Measurements from ENCODE around the gene C11orf97. TPM values are rescaled to one million over a fixed set of nuclear protein-coding genes. Genes with fewer than 3 reads are reported as not detected.

Gene C11orf97
- total and polyA plus RNA-seq, 2 of the 13 experiments (the other 11 are each of a cell fraction or from before 2014, with no cell fraction given), result 0.35 TPM; not detected in 1

- TF ChIP-seq, protein P1, sequence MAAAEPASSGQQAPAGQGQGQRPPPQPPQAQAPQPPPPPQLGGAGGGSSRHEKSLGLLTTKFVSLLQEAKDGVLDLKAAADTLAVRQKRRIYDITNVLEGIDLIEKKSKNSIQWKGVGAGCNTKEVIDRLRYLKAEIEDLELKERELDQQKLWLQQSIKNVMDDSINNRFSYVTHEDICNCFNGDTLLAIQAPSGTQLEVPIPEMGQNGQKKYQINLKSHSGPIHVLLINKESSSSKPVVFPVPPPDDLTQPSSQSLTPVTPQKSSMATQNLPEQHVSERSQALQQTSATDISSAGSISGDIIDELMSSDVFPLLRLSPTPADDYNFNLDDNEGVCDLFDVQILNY (CRISPR knock-in tag; conservative IDR thresholded peaks at IDR 0.05), result 0 out of 2 replicates have a peak, but pooled peaks have one; percentile 25
- TF ChIP-seq ZNF263 (CRISPR knock-in tag; IDR thresholded peaks at IDR 0.05), result no peak
- no peak for TF ChIP-seq ZKSCAN1 (IDR thresholded peaks at IDR 0.05; ENCODE audit: low read length)
- TF ChIP-seq, protein P2, sequence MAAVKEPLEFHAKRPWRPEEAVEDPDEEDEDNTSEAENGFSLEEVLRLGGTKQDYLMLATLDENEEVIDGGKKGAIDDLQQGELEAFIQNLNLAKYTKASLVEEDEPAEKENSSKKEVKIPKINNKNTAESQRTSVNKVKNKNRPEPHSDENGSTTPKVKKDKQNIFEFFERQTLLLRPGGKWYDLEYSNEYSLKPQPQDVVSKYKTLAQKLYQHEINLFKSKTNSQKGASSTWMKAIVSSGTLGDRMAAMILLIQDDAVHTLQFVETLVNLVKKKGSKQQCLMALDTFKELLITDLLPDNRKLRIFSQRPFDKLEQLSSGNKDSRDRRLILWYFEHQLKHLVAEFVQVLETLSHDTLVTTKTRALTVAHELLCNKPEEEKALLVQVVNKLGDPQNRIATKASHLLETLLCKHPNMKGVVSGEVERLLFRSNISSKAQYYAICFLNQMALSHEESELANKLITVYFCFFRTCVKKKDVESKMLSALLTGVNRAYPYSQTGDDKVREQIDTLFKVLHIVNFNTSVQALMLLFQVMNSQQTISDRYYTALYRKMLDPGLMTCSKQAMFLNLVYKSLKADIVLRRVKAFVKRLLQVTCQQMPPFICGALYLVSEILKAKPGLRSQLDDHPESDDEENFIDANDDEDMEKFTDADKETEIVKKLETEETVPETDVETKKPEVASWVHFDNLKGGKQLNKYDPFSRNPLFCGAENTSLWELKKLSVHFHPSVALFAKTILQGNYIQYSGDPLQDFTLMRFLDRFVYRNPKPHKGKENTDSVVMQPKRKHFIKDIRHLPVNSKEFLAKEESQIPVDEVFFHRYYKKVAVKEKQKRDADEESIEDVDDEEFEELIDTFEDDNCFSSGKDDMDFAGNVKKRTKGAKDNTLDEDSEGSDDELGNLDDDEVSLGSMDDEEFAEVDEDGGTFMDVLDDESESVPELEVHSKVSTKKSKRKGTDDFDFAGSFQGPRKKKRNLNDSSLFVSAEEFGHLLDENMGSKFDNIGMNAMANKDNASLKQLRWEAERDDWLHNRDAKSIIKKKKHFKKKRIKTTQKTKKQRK (IDR thresholded peaks at IDR 0.05; ENCODE audit: low read length), result no peak
- TF ChIP-seq, protein P3, sequence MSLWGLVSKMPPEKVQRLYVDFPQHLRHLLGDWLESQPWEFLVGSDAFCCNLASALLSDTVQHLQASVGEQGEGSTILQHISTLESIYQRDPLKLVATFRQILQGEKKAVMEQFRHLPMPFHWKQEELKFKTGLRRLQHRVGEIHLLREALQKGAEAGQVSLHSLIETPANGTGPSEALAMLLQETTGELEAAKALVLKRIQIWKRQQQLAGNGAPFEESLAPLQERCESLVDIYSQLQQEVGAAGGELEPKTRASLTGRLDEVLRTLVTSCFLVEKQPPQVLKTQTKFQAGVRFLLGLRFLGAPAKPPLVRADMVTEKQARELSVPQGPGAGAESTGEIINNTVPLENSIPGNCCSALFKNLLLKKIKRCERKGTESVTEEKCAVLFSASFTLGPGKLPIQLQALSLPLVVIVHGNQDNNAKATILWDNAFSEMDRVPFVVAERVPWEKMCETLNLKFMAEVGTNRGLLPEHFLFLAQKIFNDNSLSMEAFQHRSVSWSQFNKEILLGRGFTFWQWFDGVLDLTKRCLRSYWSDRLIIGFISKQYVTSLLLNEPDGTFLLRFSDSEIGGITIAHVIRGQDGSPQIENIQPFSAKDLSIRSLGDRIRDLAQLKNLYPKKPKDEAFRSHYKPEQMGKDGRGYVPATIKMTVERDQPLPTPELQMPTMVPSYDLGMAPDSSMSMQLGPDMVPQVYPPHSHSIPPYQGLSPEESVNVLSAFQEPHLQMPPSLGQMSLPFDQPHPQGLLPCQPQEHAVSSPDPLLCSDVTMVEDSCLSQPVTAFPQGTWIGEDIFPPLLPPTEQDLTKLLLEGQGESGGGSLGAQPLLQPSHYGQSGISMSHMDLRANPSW (CRISPR knock-in tag; IDR thresholded peaks at IDR 0.05; ENCODE audit: borderline replicate concordance), result no peak
- no peak for TF ChIP-seq KIAA2018 (CRISPR knock-in tag; IDR thresholded peaks at IDR 0.05; ENCODE audit: borderline replicate concordance)
- TF ChIP-seq ZFP82 (CRISPR knock-in tag; IDR thresholded peaks at IDR 0.05; ENCODE audit: borderline replicate concordance), result no peak
- TF ChIP-seq, protein P4, sequence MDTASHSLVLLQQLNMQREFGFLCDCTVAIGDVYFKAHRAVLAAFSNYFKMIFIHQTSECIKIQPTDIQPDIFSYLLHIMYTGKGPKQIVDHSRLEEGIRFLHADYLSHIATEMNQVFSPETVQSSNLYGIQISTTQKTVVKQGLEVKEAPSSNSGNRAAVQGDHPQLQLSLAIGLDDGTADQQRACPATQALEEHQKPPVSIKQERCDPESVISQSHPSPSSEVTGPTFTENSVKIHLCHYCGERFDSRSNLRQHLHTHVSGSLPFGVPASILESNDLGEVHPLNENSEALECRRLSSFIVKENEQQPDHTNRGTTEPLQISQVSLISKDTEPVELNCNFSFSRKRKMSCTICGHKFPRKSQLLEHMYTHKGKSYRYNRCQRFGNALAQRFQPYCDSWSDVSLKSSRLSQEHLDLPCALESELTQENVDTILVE (CRISPR knock-in tag; IDR thresholded peaks at IDR 0.05), result no peak
- TF ChIP-seq TSC22D2 (CRISPR knock-in tag; IDR thresholded peaks at IDR 0.05; ENCODE audit: borderline replicate concordance), result no peak
These were observed 18.8 kb upstream of the C11orf97 start, which contains the start of the genes ANKRD49 and MRE11 (continued) for GRCh38 chr11:94493281-94494125.

Data from HepG2 (cell line).